ENCODE data around the gene CARS1. TPM values are rescaled to one million over a fixed set of nuclear protein-coding genes. Genes with fewer than 3 reads are reported as not detected.
A peak's percentile ranks its signal among the peaks of the same experiment; 100 is the strongest.

Gene CARS1
- total RNA-seq, 1 donor from 2014 or later: 134 TPM

- H3K9me3 Mint-ChIP-seq (ENCODE audit: unreplicated experiment): no peaks in the 10 kb centered on the region
- TF ChIP-seq CTCF (IDR thresholded peaks at IDR 0.05): no peak
- peaks cover 75% of the 10 kb centered on the region for H3K36me3 Mint-ChIP-seq (ENCODE audit: unreplicated experiment)
- no peak overlapping the region for H3K27ac Mint-ChIP-seq (ENCODE audit: unreplicated experiment)
- no peak overlapping the region for H3K4me3 Mint-ChIP-seq (ENCODE audit: unreplicated experiment)
- no peak for DNase-seq (ENCODE audit: extremely low spot score, unreplicated experiment)
- H3K27me3 Mint-ChIP-seq (ENCODE audit: unreplicated experiment): no peaks in the 10 kb centered on the region
- H3K4me1 Mint-ChIP-seq (ENCODE audit: unreplicated experiment): no peaks in the 10 kb centered on the region
These were observed 88.8 kb downstream of the CARS1 start for GRCh38 chr11:2968341-2968900.

- TF ChIP-seq CTCF (IDR thresholded peaks at IDR 0.05): no peak
- H3K4me1 Mint-ChIP-seq (ENCODE audit: unreplicated experiment): peaks cover 6% of the 10 kb centered on the region
- H3K27ac Mint-ChIP-seq (ENCODE audit: unreplicated experiment): no peak overlapping the region
- H3K9me3 Mint-ChIP-seq (ENCODE audit: unreplicated experiment): no peaks in the 10 kb centered on the region
- H3K36me3 Mint-ChIP-seq (ENCODE audit: unreplicated experiment): peaks cover 81% of the 10 kb centered on the region
- no peak overlapping the region for H3K4me3 Mint-ChIP-seq (ENCODE audit: unreplicated experiment)
- no peak for DNase-seq (ENCODE audit: extremely low spot score, unreplicated experiment)
- H3K27me3 Mint-ChIP-seq (ENCODE audit: unreplicated experiment): no peaks in the 10 kb centered on the region
These were observed 92.4 kb downstream of the CARS1 start for GRCh38 chr11:2964782-2965181.

- H3K9me3 Mint-ChIP-seq (ENCODE audit: unreplicated experiment): no peaks in the 10 kb centered on the region
- no peak for TF ChIP-seq CTCF (IDR thresholded peaks at IDR 0.05)
- no peak overlapping the region for H3K4me3 Mint-ChIP-seq (ENCODE audit: unreplicated experiment)
- H3K36me3 Mint-ChIP-seq (ENCODE audit: unreplicated experiment): peaks cover 84% of the 10 kb centered on the region
- DNase-seq (ENCODE audit: extremely low spot score, unreplicated experiment): no peak
- H3K27ac Mint-ChIP-seq (ENCODE audit: unreplicated experiment): no peak overlapping the region
- H3K4me1 Mint-ChIP-seq (ENCODE audit: unreplicated experiment): peaks cover 6% of the 10 kb centered on the region
- H3K27me3 Mint-ChIP-seq (ENCODE audit: unreplicated experiment): no peaks in the 10 kb centered on the region
These were observed 93.5 kb downstream of the CARS1 start for GRCh38 chr11:2963761-2964160.

GRCh38 chr11:2963112-2963754 is 94.0 kb downstream of the CARS1 start:
- Mint-ChIP-seq H3K9me3 (ENCODE audit: unreplicated experiment) (no peaks in the 10 kb centered on the region), H3K4me3 (ENCODE audit: unreplicated experiment) (no peak overlapping the region), H3K27me3 (ENCODE audit: unreplicated experiment) (no peaks in the 10 kb centered on the region), H3K27ac (ENCODE audit: unreplicated experiment) (no peak overlapping the region), H3K36me3 (ENCODE audit: unreplicated experiment) (peaks cover 84% of the 10 kb centered on the region), H3K4me1 (ENCODE audit: unreplicated experiment) (peaks cover 6% of the 10 kb centered on the region)
- no peak for TF ChIP-seq CTCF (IDR thresholded peaks at IDR 0.05)
- DNase-seq (ENCODE audit: extremely low spot score, unreplicated experiment): no peak

GRCh38 chr11:2961080-2961479 is 96.1 kb downstream of the CARS1 start:
- H3K36me3 Mint-ChIP-seq (ENCODE audit: unreplicated experiment): peaks cover 77% of the 10 kb centered on the region
- TF ChIP-seq CTCF (IDR thresholded peaks at IDR 0.05): no peak

More at GRCh38 chr11:2961080-2961479, 96.1 kb downstream of the CARS1 start:
- no peaks in the 10 kb centered on the region for H3K27me3 Mint-ChIP-seq (ENCODE audit: unreplicated experiment)
- no peak for DNase-seq (ENCODE audit: extremely low spot score, unreplicated experiment)
- no peaks in the 10 kb centered on the region for H3K9me3 Mint-ChIP-seq (ENCODE audit: unreplicated experiment)
- no peak overlapping the region for H3K4me3 Mint-ChIP-seq (ENCODE audit: unreplicated experiment)
- peaks cover 13% of the 10 kb centered on the region for H3K4me1 Mint-ChIP-seq (ENCODE audit: unreplicated experiment)
- H3K27ac Mint-ChIP-seq (ENCODE audit: unreplicated experiment): peak overlapping the region; percentile 18

Data from osteocyte (in vitro differentiated cells).